Lower leg skin (tissue), 4 donors: ENCODE data around the gene RAB5B. TPM values are rescaled to one million over a fixed set of nuclear protein-coding genes. Genes with fewer than 3 reads are reported as not detected.

Source experiments
- DNase-seq, 2 donors: peaks; one replicate each; pipeline ENCODE4 v3.0.0-alpha.2; 2019; ENCODE audit warnings: low spot score in 2 of 2
- H3K4me3 ChIP-seq: fragments of 200-600 bp; sonication (generic); 2 replicates; pipeline ENCODE4 v1.5.1; 2017; ENCODE audit warnings: mild to moderate bottlenecking, low read depth; ENCODE audit not compliant: poor library complexity, severe bottlenecking
- POLR2A ChIP-seq, 2 donors: fragments of 450-650 bp; IDR thresholded peaks; one replicate each; pipeline ENCODE4 v1.6.1; 2016 to 2017; ENCODE audit warnings: antibody characterized with exemption in 2 of 2, mild to moderate bottlenecking in 1 of 2, moderate library complexity in 1 of 2
- WGBS, 2 donors: methylation state at CpG; one replicate each; pipeline ENCODE4 v1.1.5; 2018; 5-methylcytosine and 5-hydroxymethylcytosine counted together
- intact Hi-C: fragments of 100-400 bp; cut with DNase I; formaldehyde crosslinking; loops from one replicate; pipeline ENCODE4 v1.15.0; 2023; ENCODE audit warnings: low total_unique reads
- total RNA-seq, 4 donors: library from RNA; depleted of rRNA; stranded (reverse); fragments of >200 nt; gene quantifications; one replicate each; pipeline ENCODE4 v1.1.0, GENCODE V29; 2016
- TF ChIP-seq, protein P1 (sequence below), 3 donors: fragments of 450-650 bp; IDR thresholded peaks; one replicate each; pipeline ENCODE4 v1.5.1; 2016; ENCODE audit warnings: antibody characterized with exemption in 3 of 3, mild to moderate bottlenecking in 3 of 3, moderate library complexity in 2 of 3

The RAB5B gene, protein sequence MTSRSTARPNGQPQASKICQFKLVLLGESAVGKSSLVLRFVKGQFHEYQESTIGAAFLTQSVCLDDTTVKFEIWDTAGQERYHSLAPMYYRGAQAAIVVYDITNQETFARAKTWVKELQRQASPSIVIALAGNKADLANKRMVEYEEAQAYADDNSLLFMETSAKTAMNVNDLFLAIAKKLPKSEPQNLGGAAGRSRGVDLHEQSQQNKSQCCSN
- total RNA-seq: 100 to 1,000 TPM in 3 of 4 donors, 10 to 100 TPM in 1; 96.9 to 141 (median 129) TPM

DNA sequence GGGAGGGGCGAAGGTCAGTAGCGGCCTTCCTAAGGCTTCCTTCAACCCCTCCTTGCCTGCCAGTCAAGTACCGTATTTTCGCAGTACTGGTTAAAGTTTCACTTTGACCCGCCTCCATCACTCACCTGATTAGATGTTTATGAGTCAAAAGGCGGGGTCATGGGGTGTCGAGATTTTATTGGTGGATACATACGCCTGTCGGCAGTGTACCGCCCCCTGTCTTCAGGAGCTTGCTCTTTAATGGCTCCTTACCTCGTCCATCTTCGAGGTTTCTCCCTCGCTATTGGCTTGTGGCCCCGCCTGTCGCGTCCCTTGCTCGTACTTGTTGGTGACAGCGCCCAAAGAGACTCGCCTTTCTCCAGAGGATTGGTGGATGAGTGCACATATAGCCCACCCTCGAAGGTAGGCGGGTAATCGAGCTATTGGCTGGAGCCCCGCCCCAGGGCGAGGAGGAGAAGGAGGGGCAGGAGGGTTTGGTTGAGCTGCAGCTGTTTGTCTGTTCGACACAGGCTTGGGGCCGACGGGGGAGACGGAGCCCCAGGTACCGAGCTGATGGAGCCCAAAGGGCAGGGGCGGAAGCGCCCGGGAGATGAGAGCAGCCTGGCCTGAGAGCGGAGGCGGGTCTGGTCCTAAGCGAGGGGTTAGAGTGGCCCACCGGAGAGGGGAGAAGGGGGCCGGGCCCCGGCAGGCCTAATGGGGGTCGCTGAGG is at the start of gene RAB5B:
Gene RAB5B, plus strand, starts transcription at position 480 of the 709 bp plus-strand sequence. CDS start 12,883 bp downstream, outside the sequence.
- DNase-seq: peak; percentile 100
- H3K4me3 ChIP-seq: peak within 1 kb of the TSS; percentile 95
- TF ChIP-seq, protein P1, sequence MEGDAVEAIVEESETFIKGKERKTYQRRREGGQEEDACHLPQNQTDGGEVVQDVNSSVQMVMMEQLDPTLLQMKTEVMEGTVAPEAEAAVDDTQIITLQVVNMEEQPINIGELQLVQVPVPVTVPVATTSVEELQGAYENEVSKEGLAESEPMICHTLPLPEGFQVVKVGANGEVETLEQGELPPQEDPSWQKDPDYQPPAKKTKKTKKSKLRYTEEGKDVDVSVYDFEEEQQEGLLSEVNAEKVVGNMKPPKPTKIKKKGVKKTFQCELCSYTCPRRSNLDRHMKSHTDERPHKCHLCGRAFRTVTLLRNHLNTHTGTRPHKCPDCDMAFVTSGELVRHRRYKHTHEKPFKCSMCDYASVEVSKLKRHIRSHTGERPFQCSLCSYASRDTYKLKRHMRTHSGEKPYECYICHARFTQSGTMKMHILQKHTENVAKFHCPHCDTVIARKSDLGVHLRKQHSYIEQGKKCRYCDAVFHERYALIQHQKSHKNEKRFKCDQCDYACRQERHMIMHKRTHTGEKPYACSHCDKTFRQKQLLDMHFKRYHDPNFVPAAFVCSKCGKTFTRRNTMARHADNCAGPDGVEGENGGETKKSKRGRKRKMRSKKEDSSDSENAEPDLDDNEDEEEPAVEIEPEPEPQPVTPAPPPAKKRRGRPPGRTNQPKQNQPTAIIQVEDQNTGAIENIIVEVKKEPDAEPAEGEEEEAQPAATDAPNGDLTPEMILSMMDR (IDR thresholded peaks at IDR 0.05): no peak
- TF ChIP-seq POLR2A (IDR thresholded peaks at IDR 0.05): peak in 1 of 2 donors; percentile 65
- intact Hi-C loops: no loop called here
- 1% methylated on average over 39 of the region's 39 CpGs for WGBS, 2 donors

DNA sequence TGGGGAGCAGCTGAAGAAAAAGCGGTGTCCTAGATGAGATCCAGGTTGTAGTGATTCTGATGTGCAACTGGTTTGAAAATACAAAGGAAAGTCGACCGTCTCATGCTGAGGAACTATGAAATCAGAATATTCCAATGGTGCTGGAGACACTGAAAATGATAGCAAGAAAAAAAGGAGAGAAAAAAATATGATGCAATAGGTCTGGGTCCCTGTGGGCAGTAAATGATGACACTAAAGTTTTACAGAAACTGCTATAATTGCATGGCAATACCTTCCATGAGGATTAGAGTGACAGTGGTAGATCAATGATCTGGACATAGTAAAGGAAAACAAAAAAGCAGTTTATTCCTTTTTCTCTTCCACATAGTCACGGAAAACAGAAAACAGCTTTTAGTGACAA is 48.5 kb upstream of the RAB5B start:
- intact Hi-C loops: loop anchor here (10.0 kb wide), 1 partner anchor 91 kb away; no protein-coding TSS in a partner anchor
- no peak overlapping the region for H3K4me3 ChIP-seq
- WGBS, 2 donors: 71 to 81% methylated on average over 4 of the region's 4 CpGs
- TF ChIP-seq, protein P1 (IDR thresholded peaks at IDR 0.05): no peak
- TF ChIP-seq POLR2A (IDR thresholded peaks at IDR 0.05): no peak
- DNase-seq: no peak

DNA sequence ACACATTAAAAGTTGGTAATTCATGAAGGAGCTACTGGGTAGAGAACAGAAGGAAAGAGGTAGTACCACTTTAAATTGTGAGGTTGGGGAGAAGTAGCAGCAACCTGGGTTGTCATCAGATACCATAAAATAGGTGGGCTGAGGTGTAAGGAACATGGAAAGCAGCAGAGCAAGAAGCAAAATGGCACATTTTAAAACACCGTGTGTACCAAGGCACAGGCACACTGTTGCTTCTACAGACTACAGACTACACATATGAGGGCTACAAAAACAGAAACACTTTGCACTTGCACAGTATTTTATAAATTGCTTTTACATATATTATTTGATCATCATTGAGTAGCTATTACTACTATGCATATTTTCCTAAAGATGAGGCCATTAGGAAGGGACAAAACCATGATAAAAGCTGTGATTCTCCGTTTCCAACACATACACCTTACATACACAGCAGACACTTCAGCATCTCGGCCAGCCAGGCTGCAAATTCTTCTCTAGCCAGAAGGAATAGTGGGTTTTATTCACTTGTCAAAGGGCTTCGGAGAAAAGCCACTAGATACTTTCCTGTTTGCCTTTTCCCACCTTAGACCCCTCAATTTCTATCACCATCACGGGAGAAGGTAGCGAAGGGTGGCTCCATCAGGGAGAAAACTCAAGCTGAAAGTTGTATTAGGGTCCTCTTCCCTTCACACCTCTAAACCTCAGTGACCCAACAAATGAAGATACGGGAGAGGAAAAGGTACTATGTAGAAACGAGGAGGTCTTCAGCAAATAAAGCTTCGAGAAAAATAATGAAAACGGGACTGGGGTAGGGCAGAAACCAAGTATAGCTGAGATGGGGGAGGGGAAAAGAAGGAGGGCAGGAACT is 47.8 kb upstream of the RAB5B start:
- WGBS, 2 donors: 10 to 11% methylated on average over 10 of the region's 10 CpGs
- intact Hi-C loops: loop anchor here (10.0 kb wide), 1 partner anchor 91 kb away; no protein-coding TSS in a partner anchor
- TF ChIP-seq, protein P1 (IDR thresholded peaks at IDR 0.05): no peak
- no peak for TF ChIP-seq POLR2A (IDR thresholded peaks at IDR 0.05)

DNA sequence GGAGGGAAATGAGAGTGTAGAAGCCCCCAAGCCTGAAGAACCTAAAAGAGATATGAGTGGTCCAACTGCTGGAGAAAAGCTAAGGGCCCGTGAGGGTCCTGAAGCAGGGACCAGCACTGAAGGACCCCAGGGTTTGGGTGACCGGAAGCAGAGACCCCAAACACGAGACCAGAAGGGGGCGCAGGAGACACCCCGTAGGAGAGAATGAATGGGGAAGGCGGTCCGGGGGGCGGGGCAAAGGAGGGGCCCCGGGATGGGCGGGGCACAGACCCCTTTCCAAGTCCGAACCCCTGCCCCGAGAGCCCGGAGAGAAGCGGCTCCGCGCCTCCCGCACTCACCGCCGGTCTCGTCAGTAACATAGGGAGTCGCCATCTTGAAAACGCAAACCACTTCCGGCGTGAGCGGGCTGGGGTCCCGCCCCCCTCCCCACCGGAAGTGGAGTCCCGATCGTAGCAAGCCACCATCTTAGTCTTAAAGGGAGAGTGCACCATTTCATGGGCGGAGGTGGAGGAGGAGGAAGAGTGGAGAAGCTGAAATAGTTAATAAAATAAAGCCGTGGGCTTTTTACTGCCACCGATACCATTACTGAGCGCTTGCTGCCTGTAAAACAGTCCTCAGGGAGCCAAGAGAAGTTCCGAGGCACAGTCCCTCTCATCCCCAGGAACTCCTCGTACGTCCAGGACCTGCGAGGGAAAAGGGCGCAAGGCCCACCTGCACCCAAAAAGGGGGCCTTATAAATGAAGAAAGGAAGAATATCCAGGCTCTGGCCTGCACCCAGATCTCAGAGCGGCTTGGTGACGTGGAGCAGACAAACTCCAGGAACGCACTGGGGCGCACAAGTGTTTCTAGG is 46.9 kb upstream of the RAB5B start:
- peak overlapping the region; percentile 73 for H3K4me3 ChIP-seq
- intact Hi-C loops: loop anchor here (10.0 kb wide), 1 partner anchor 92 kb away; no protein-coding TSS in a partner anchor
- WGBS, 2 donors: 1% methylated on average over 39 to 42 of the region's 42 CpGs
- no peak for TF ChIP-seq POLR2A (IDR thresholded peaks at IDR 0.05)
- TF ChIP-seq, protein P1 (IDR thresholded peaks at IDR 0.05): peak in 1 of 3 donors; percentile 77
- DNase-seq: peak; percentile 89 to 97

More for the DNA sequence above, 47.8 kb upstream of the RAB5B start:
- DNase-seq: peak in 1 of 2 donors; percentile 29
- H3K4me3 ChIP-seq: peak overlapping the region; percentile 73
